Measurements from ENCODE around the gene ETFB. TPM values are rescaled to one million over a fixed set of nuclear protein-coding genes. Genes with fewer than 3 reads are reported as not detected.

ETFB gene
- total RNA-seq (ENCODE audit: unreplicated experiment) = 77.7 TPM
- long read RNA-seq, transcript ETFB-202 (5 exons, 3,551 nt) = minor isoform, 33 of 92 reads
- long read RNA-seq, transcript ETFB-201 (6 exons, 900 nt) = major isoform, 55 of 92 reads
- long read RNA-seq, partial matches to known transcripts = 2 of 92 reads
- long read RNA-seq, other reads (novel, unspliced or antisense) = 2 of 92 reads

- peaks cover 12% of the 10 kb centered on the region for H3K27me3 Mint-ChIP-seq (ENCODE audit: unreplicated experiment)
- TF ChIP-seq, protein P1, sequence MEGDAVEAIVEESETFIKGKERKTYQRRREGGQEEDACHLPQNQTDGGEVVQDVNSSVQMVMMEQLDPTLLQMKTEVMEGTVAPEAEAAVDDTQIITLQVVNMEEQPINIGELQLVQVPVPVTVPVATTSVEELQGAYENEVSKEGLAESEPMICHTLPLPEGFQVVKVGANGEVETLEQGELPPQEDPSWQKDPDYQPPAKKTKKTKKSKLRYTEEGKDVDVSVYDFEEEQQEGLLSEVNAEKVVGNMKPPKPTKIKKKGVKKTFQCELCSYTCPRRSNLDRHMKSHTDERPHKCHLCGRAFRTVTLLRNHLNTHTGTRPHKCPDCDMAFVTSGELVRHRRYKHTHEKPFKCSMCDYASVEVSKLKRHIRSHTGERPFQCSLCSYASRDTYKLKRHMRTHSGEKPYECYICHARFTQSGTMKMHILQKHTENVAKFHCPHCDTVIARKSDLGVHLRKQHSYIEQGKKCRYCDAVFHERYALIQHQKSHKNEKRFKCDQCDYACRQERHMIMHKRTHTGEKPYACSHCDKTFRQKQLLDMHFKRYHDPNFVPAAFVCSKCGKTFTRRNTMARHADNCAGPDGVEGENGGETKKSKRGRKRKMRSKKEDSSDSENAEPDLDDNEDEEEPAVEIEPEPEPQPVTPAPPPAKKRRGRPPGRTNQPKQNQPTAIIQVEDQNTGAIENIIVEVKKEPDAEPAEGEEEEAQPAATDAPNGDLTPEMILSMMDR (IDR thresholded peaks at IDR 0.05; ENCODE audit: partially characterized antibody, unreplicated experiment) = no peak
- peaks cover 22% of the 10 kb centered on the region for H3K9me3 Mint-ChIP-seq (ENCODE audit: unreplicated experiment)
- H3K4me1 Mint-ChIP-seq (ENCODE audit: low read depth, unreplicated experiment) = peaks cover 5% of the 10 kb centered on the region
- no peaks in the 10 kb centered on the region for H3K36me3 Mint-ChIP-seq (ENCODE audit: unreplicated experiment)
- no peak for DNase-seq
- H3K4me3 Mint-ChIP-seq (ENCODE audit: unreplicated experiment) = peak within 1 kb of the TSS; percentile 97
- H3K27ac Mint-ChIP-seq (ENCODE audit: unreplicated experiment) = peak within 1 kb of the TSS; percentile 96
Measured at GRCh38 chr19:51365965-51366388, at the start of gene ETFB. TSS of gene ETFB (minus strand) at chr19:51366388. CDS start at chr19:51366326, 62 bp downstream.

DNA sequence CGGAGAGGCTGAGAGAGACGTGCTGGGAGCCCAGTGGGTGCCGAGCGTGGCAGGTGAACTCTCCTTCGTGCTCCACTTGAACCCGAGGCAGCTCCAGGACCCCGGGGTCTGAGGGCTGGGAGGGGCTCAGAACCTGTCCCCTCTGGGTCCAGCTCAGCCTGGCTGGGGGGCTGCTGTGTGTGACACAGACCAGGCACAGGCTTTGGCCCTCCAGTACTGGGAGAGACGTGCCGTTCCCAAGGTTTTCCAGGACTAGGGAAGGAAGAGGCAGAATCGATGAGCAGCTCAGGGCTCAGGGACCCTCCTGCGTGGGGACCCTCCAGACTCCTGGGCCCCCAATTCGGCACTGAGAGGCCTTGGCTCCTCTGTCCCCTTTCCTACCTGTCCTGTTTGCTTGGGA, 49.0 kb upstream of the ETFB start:
- TF ChIP-seq, protein P1 (IDR thresholded peaks at IDR 0.05; ENCODE audit: partially characterized antibody, unreplicated experiment) = no peak
- no peaks in the 10 kb centered on the region for H3K4me1 Mint-ChIP-seq (ENCODE audit: low read depth, unreplicated experiment)
- no peak for DNase-seq
- H3K36me3 Mint-ChIP-seq (ENCODE audit: unreplicated experiment) = no peaks in the 10 kb centered on the region
- H3K27ac Mint-ChIP-seq (ENCODE audit: unreplicated experiment) = no peak overlapping the region
- H3K9me3 Mint-ChIP-seq (ENCODE audit: unreplicated experiment) = no peaks in the 10 kb centered on the region
- no peak overlapping the region for H3K4me3 Mint-ChIP-seq (ENCODE audit: unreplicated experiment)
- H3K27me3 Mint-ChIP-seq (ENCODE audit: unreplicated experiment) = peaks cover 4% of the 10 kb centered on the region

- TF ChIP-seq, protein P1 (IDR thresholded peaks at IDR 0.05; ENCODE audit: partially characterized antibody, unreplicated experiment) = no peak
- Mint-ChIP-seq H3K36me3 (ENCODE audit: unreplicated experiment) (peaks cover 4% of the 10 kb centered on the region), H3K9me3 (ENCODE audit: unreplicated experiment) (no peaks in the 10 kb centered on the region), H3K27ac (ENCODE audit: unreplicated experiment) (no peak overlapping the region), H3K27me3 (ENCODE audit: unreplicated experiment) (peaks cover 2% of the 10 kb centered on the region), H3K4me1 (ENCODE audit: low read depth, unreplicated experiment) (no peaks in the 10 kb centered on the region), H3K4me3 (ENCODE audit: unreplicated experiment) (no peak overlapping the region)
- no peak for DNase-seq
Measured at GRCh38 chr19:51410950-51411748, 45.0 kb upstream of the ETFB start.

DNA sequence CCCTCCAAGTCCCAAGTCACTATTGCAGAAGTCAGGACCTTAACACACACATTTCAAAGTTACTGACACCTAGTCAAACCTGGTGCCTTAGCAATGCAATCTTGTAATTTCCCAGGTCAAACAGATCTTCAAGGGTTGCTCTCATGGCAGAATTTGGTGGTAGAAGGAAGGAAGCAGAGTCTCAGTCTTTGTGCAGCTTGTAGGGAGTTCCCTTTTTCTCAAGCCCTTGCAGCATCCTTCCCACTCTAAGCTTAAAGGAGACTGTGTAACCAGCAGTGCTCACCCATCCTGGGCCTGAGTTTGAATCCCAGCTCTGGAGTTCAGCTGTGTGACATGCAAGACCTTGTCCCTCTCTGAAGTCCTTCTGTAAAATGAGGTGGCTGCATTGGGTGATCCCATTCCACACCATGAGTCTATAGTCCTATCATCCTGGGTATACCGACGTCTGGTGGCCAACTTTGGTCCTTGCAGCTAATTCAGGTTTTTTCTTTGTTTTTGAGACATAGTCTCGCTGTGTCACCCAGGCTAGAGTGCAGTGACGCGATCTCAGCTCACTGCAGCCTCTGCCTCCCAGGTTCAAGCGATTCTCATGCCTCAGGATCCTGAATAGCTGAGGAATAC, 41.4 kb upstream of the ETFB start:
- H3K4me3 Mint-ChIP-seq (ENCODE audit: unreplicated experiment) = no peak overlapping the region
- H3K27me3 Mint-ChIP-seq (ENCODE audit: unreplicated experiment) = peaks cover 2% of the 10 kb centered on the region
- H3K4me1 Mint-ChIP-seq (ENCODE audit: low read depth, unreplicated experiment) = no peaks in the 10 kb centered on the region
- TF ChIP-seq, protein P1 (IDR thresholded peaks at IDR 0.05; ENCODE audit: partially characterized antibody, unreplicated experiment) = peak; percentile 21
- no peak overlapping the region for H3K27ac Mint-ChIP-seq (ENCODE audit: unreplicated experiment)
- H3K36me3 Mint-ChIP-seq (ENCODE audit: unreplicated experiment) = peaks cover 17% of the 10 kb centered on the region
- peaks cover 10% of the 10 kb centered on the region for H3K9me3 Mint-ChIP-seq (ENCODE audit: unreplicated experiment)
- no peak for DNase-seq

All from glutamatergic neuron (in vitro differentiated cells).